OCI-LY1 (cell line): ENCODE measurements around the gene MAST4.

Source experiments
- CTCF ChIP-seq: fragments of 200-600 bp; sonication (generic), shearing (Covaris generic); IDR thresholded peaks from 2 replicates; pipeline ENCODE4 v1.5.1; 2017; ENCODE audit warnings: mild to moderate bottlenecking, antibody characterized with exemption, low read length, moderate library complexity, mixed read lengths
- EZH2 ChIP-seq: fragments of 200-600 bp; sonication (generic), shearing (Covaris generic); IDR thresholded peaks from 2 replicates; pipeline ENCODE4 v1.8.0; 2017; ENCODE audit warnings: borderline replicate concordance, mixed run types, mild to moderate bottlenecking, antibody characterized with exemption, low read length, moderate library complexity, mixed read lengths

- TF ChIP-seq CTCF: no peak
- no peak for TF ChIP-seq EZH2
Observed at GRCh38 chr5:66906021-66906420, 309.8 kb downstream of the MAST4 start.
